ENCODE results near the gene CES5A.
"Not testable (repeated sequence)": the region's sequence is repeated elsewhere in the genome, so short reads cannot be mapped to it uniquely, and the experiment has no call there.

CES5A gene, protein sequence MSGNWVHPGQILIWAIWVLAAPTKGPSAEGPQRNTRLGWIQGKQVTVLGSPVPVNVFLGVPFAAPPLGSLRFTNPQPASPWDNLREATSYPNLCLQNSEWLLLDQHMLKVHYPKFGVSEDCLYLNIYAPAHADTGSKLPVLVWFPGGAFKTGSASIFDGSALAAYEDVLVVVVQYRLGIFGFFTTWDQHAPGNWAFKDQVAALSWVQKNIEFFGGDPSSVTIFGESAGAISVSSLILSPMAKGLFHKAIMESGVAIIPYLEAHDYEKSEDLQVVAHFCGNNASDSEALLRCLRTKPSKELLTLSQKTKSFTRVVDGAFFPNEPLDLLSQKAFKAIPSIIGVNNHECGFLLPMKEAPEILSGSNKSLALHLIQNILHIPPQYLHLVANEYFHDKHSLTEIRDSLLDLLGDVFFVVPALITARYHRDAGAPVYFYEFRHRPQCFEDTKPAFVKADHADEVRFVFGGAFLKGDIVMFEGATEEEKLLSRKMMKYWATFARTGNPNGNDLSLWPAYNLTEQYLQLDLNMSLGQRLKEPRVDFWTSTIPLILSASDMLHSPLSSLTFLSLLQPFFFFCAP

GRCh38 chr16:55875273-55875672 lies at the start of gene CES5A:
CES5A (minus strand) TSS chr16:55875373; CDS start chr16:55875221, 152 bp downstream.
- DNase-seq, result no peak

- DNase-seq, result no peak
These were observed 47.5 kb upstream of the CES5A start for GRCh38 chr16:55922662-55923061.

DNA sequence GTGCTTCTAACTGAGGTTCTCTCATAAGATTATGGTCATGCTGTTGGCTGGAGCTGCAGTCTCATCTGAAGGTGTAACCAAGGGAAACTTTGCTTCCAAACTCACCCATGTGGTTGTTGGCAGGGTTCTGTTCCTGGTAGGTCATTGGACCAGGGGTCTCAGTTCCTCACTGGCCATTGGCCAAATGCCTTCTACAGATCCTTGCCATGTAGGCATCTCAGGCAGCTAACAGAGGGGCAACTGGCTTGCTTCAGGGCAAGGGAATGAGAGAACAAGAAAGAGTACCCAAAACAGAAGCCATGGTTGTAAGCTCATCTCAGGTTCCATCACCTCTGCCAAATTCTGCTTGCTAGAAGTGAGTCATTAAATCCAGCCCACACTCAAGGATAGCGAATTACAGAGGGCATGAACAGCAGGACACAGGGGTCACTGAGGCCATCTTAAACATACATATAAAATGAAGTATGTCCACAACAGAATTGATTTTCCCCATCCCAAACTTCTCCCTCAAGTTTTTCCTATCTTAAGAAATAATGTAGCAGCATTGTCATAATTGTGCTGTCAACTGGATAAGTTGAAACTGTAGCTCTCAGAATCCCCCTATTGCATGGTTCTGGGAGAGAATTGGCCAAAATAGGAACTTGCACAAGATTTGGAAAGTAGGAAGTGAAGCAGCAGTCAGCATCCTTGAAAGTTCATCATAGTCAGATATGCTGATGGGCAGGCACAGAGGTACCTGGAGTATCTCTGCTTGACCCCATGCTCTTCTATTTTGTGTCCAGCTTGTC lies 42.4 kb upstream of the CES5A start:
- no peak for DNase-seq

DNA sequence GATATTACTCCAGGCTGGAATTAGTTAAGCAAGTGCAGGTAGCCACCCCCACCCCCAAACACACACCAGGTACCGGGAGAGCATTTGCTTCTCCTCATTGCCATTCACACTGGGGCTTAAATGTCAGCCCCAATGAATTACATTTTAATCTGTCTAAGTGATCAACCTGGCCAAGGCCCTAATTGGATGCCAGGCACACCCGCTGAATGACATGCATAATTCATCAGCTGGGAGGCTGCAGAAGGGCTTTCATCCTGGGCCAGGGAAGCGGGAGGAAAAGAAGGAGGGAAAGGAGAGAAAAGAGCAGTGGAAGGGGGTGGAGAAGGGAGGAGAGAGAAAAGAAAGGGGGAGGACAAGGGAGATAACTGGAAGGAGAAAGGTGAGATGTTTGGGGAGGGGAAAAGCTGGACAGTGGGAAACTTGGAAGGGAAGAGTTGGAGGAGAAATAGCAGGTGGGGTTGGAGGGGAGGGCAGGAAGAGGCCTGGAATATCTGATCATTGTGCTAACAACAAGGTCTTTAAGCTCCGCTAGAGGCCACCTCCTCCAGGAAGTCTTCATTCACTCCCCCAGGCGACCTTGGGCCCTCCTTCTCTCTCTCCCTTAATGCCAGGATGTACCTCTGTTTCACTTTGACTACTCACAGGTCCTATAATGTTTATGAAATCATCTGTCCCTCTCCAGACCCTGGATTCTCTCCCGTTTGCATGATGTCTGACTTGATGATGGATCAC lies 40.1 kb upstream of the CES5A start:
- no peak for DNase-seq

DNA sequence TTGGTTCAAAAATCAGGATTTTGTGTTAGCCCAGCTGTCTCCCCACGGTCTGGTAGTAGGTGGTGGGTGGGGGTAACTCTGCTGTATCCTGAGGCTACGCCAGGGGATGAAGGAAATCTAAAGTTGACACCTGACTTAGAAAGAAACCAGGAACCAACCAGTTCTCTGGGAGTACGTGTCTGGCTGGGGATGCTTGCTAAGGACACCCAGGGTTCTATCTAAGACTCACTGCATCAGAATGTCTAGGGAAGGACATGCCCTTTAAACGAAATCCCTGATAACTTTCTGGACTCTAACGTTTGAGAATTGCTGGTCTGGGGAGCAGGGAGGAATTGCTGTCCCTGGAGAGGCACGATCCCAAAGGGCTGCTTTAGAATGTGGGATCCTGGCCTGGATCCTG lies 39.2 kb upstream of the CES5A start:
- DNase-seq, result no peak

DNA sequence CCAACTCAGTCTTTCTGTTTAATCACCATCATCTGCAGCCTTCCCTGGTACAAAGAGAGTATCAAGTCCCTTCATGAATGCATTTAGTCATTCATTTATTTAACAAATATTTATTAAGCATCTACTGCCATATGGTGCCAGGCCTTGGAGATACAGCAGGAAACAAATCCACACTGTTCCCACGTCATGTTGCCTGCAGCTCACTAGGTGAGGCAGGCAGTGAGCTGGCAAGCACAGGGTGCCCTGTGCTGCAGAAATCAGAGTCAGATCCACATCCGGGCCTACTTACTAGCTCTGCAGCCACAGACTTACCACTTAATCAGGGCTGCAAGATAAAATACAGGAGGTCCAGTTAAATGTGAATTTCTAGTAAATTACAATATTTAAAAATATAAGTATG lies 38.5 kb upstream of the CES5A start:
- DNase-seq, result no peak

DNA sequence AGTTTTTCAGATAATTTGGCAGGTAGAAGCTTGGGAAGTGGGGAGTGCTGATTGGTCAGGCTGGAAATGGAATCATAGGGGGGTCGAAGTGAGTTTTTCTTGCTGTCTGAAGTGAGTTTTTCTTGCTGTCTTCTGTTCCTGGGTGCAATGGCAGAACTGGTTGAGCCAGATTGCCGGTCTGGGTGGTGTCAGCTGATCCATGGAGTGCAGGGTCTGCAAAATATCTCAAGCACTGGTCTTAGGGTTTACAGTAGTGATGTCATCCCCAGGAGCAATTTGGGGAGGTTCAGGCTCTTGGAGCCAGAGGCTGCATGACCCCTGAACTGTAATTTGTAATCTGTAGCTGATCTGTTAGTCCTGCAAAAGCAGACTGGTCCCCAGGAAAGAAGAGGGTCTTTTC lies 37.9 kb upstream of the CES5A start:
- DNase-seq, result not testable (repeated sequence)

- peak in 1 of 2 experiments; percentile 5 for DNase-seq
These were observed 36.8 kb upstream of the CES5A start for GRCh38 chr16:55912022-55912421.

GRCh38 chr16:55911616-55912015 lies 36.4 kb upstream of the CES5A start:
- no peak for DNase-seq

DNA sequence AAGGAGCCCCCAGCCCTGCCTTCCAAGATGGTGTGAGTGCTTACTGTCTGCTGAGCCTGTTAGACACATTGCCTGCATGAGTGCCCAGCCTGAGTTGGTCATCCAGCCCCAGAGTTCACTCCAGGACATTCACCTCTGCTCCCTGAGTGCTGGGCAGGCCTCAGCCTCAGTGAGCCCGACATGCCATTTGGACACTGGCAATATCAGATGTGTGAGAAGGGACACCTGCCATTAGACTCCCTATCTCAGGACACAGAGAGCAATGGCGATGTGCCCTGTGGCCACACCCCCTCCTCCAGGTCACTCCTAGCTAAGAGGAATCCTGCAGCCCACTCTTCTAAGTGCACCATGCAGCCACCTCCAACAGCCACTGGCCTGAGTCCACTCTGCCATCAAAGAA lies 34.7 kb upstream of the CES5A start:
- DNase-seq, result no peak

GRCh38 chr16:55908641-55909040 lies 33.5 kb upstream of the CES5A start:
- DNase-seq, result no peak

DNA sequence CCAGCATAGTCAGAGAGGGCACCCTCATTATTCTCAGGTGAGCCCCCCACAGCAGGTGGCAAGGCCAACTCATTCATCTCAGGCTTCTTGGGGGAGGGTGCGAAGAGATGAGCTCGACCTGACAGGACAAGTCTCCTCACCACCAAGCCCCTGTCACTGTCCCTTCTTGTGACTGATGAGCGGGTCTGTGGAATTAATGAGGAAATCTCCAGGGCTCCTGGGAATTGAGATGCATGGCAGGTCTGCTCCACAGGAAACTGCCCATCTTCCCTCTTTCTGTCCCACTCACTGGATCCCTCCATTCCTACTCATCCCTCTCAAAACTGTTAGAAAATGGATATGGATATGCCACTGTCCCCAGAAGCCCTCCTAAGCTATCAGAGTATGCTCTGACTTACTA lies 32.5 kb upstream of the CES5A start:
- no peak for DNase-seq

DNA sequence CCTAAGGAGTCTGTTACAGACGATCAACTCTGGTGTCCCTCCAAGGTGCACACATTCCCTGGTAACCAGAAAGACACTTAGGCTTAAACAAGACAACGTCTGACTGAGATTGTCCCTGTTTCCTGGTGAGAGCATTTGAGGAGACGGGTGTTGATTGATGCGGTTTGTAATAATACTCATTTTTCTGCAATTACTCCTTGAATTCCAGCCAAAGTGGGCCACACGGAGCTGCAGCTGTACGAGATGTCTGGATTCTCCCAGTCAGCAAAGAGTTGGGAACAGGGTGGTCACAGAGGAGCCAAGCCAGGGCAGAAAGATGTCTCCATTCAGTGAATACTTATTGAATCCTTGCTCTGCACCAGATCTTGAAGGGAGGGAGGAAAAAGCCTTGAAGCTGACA lies 30.9 kb upstream of the CES5A start:
- DNase-seq, result no peak

DNA sequence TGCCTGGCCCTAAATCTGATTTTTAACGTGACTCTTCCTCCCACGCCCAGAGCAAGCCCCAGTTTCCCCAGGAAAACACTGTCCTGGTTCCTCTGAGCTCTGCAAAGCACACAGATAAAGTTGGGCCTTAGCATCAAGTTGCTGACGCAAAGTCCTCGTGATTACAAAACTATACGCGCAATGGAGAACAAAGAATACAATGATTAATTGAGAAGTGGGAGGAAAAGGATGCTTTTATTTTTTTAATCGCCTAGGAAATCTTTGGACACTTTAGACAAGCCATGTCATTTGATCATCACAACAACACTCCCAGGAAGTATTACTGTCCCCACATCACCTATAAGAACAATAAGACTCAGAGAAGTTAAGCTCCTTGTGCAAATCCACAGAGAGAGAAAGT lies 30.5 kb upstream of the CES5A start:
- no peak for DNase-seq

GRCh38 chr16:55901566-55902217 lies 26.5 kb upstream of the CES5A start:
- DNase-seq, result no peak

GRCh38 chr16:55900616-55901393 lies 25.6 kb upstream of the CES5A start:
- no peak for DNase-seq

DNA sequence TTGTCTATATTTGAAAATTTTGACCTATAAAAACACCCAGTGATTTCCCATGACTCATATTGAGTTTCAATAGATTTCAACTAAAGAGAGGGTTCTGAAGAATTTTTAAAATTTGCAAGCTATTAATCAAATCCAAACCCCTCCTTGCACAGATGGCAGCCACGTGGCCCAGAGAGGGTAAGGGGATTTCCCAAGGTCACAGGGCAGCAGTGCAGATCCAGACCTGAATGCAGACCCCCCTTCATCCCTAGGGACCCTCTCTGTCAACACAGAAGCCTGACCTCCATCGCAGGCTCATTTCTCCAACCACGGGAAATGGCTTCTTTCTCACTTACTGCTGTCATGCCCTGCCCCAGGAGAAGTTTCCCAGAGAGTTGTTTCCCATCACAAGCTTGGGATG lies 24.7 kb upstream of the CES5A start:
- no peak for DNase-seq

DNA sequence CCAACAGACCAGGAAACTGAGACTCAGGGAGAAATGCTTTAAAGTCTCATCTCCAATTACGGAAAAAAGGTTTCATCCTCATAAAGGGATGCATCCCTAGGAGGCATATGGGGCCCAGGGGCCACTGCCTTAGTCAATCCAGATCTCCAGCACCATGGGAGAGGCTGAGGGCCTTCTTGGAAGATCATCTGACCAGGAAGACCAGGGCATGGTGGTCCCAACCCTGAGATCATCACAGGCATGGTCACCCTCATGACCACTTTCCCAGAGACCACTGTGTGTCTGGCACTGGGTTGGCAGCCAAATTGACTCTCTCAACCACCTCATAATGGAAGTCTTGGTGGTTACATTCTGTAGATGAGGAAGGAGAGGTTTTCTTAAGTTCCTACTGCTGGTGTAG lies 23.4 kb upstream of the CES5A start:
- DNase-seq, result no peak

DNA sequence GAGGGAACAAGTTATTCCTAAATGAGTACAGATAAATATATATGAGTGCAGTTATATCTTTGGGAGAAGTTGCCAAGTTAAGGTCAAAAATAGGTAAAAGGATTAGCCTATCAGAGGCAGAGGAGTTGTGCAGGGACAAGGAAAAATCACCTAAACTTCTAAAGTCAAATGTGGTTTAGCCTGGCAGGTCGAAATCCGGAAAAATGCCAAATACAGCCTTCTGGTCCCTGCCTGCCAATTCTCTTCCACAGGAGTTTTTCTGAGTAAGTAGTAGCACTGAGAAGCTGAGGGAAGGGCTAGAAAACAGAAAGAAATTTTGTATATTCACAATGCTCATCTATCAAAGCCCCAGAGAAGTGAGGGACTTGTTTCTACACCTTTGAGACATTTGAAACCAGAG lies 17.6 kb upstream of the CES5A start:
- DNase-seq, result no peak

GRCh38 chr16:55889518-55889917 lies 14.3 kb upstream of the CES5A start:
- DNase-seq, result no peak

DNA sequence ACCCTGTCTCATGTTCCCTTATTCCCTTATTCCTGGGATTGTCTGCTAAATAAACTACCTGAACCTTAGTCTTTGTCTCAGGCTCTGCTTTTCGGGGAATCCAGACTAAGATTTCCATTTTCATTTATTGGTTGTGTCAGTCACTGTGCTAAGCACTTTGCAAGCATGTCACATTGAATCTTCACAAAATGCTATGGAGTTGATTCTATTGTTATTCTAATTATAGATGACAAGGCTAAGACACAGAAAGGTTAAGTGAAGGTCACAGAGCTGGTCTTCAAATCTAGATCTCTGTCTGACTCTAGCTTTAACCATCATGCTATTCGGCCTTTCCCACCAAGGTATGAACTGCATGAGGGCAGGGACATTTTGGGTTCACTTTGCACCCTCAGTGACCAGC lies 13.4 kb upstream of the CES5A start:
- no peak for DNase-seq

GRCh38 chr16:55876854-55877253 lies 1.7 kb upstream of the CES5A start:
- DNase-seq, result no peak
